Skeletal muscle tissue (tissue), 4 donors: ENCODE measurements around the gene PDSS1. TPM values are rescaled to one million over a fixed set of nuclear protein-coding genes. Genes with fewer than 3 reads are reported as not detected.

Experiments used
- H3K27ac ChIP-seq: one replicate; pipeline ENCODE4 v1.7.0; 2013; ENCODE audit warnings: mild to moderate bottlenecking, low read depth, low read length, inconsistent platforms
- H3K27me3 ChIP-seq, 3 donors: one replicate each; pipeline ENCODE4 v1.7.0; 2013; ENCODE audit warnings: low read length in 3 of 3; ENCODE audit not compliant: control insufficient read depth in 3 of 3, insufficient read depth in 3 of 3
- H3K36me3 ChIP-seq, 3 donors: one replicate each; pipeline ENCODE4 v1.7.0; 2013; ENCODE audit warnings: low read length in 3 of 3; ENCODE audit not compliant: control insufficient read depth in 3 of 3, insufficient read depth in 3 of 3
- H3K4me1 ChIP-seq, 3 donors: one replicate each; pipeline ENCODE4 v1.7.0; 2013; ENCODE audit warnings: low read length in 3 of 3, mild to moderate bottlenecking in 3 of 3; ENCODE audit not compliant: control insufficient read depth in 3 of 3, insufficient read depth in 3 of 3
- H3K4me3 ChIP-seq, 3 donors: one replicate each; pipeline ENCODE4 v1.7.0; 2013; ENCODE audit warnings: low read length in 3 of 3
- H3K9ac ChIP-seq, 3 donors: one replicate each; pipeline ENCODE4 v1.7.0; 2013; ENCODE audit warnings: low read length in 3 of 3, mild to moderate bottlenecking in 3 of 3, moderate library complexity in 2 of 3, low read depth in 1 of 3
- H3K9me3 ChIP-seq, 3 donors: one replicate each; pipeline ENCODE4 v1.7.0; 2013; ENCODE audit warnings: low read length in 3 of 3; ENCODE audit not compliant: control insufficient read depth in 3 of 3
- total RNA-seq: library from RNA; depleted of rRNA; stranded (reverse); fragments of >200 nt; gene quantifications from one replicate; pipeline ENCODE4 v1.2.3, GENCODE V29; 2014
- donor health status: Osteomylitis.

PDSS1 gene
- total RNA-seq, 1 donor from 2014 or later: 7.3 TPM

GRCh38 chr10:26717476-26717875, 20.0 kb downstream of the PDSS1 start:
- H3K27ac ChIP-seq: no peak overlapping the region
- no peaks in the 10 kb centered on the region for H3K4me1 ChIP-seq
- peaks cover 0 to 28% (median 9%) of the 10 kb centered on the region in 3 donors for H3K36me3 ChIP-seq
- H3K4me3 ChIP-seq: no peak overlapping the region
- no peak overlapping the region for H3K9ac ChIP-seq
- no peaks in the 10 kb centered on the region for H3K27me3 ChIP-seq
- no peaks in the 10 kb centered on the region for H3K9me3 ChIP-seq

- H3K4me3 ChIP-seq: no peak overlapping the region
- H3K27ac ChIP-seq: no peak overlapping the region
- no peak overlapping the region for H3K9ac ChIP-seq
- no peaks in the 10 kb centered on the region for H3K4me1 ChIP-seq
- H3K27me3 ChIP-seq: no peaks in the 10 kb centered on the region
- peaks cover 4 to 29% (median 5%) of the 10 kb centered on the region in 3 donors for H3K36me3 ChIP-seq
- H3K9me3 ChIP-seq: no peaks in the 10 kb centered on the region
These were observed 24.1 kb downstream of the PDSS1 start for GRCh38 chr10:26721561-26721960.

DNA sequence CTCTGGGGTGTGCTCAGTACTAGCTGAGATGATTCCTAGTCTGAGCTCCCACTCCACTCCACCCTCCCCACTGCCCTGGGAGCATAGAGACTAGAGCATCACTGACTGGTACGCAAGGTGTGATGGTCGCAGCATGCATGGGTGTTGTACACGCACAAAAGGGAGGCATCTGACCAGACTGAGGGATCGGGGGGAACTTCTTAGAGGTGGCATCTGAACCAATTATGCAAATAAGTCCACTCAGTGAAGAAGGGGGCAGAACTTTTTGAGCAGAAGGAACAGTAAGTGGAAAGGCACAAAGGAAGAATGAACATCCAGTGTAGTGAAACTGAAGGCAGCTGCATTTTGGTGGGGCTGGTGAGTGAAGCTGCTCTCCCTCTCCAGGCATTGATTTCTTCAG, 25.5 kb downstream of the PDSS1 start:
- Histone ChIP-seq H3K36me3 (peaks cover 4 to 29% (median 5%) of the 10 kb centered on the region in 3 donors), H3K27me3 (no peaks in the 10 kb centered on the region)

GRCh38 chr10:26725837-26726727, 28.6 kb downstream of the PDSS1 start:
- no peak overlapping the region for H3K9ac ChIP-seq
- H3K27me3 ChIP-seq: no peaks in the 10 kb centered on the region
- H3K9me3 ChIP-seq: no peaks in the 10 kb centered on the region
- H3K4me1 ChIP-seq: no peaks in the 10 kb centered on the region
- peaks cover 5 to 33% (median 7%) of the 10 kb centered on the region in 3 donors for H3K36me3 ChIP-seq
- H3K4me3 ChIP-seq: no peak overlapping the region
- no peak overlapping the region for H3K27ac ChIP-seq

More for the DNA sequence above, 25.5 kb downstream of the PDSS1 start:
- Histone ChIP-seq H3K4me1 (no peaks in the 10 kb centered on the region), H3K27ac (no peak overlapping the region), H3K9ac (no peak overlapping the region), H3K4me3 (no peak overlapping the region), H3K9me3 (no peaks in the 10 kb centered on the region)

DNA sequence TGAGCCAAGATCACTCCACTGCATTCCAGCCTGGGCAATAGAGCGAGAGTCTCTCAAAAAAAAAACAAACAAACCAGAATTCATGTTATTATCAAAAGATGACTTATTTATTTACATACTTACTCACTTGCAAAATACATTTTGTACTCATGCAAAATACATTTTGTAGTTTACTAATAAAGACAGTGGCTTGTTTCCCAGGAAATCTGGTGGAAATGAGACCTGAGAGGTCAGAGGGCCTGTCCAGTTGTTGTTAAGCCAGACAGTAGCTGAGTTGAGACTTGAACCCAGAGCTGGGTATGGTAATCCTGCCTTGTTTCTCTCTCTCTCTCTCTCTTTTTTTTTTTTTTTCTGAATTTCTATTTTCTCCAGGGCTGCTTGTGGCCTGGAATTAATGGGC, 29.5 kb downstream of the PDSS1 start:
- Histone ChIP-seq H3K4me1 (no peaks in the 10 kb centered on the region), H3K9me3 (no peaks in the 10 kb centered on the region), H3K36me3 (peaks cover 5 to 29% (median 10%) of the 10 kb centered on the region in 3 donors), H3K9ac (no peak overlapping the region), H3K27me3 (no peaks in the 10 kb centered on the region), H3K4me3 (no peak overlapping the region), H3K27ac (no peak overlapping the region)

GRCh38 chr10:26728957-26729356, 31.5 kb downstream of the PDSS1 start:
- Histone ChIP-seq H3K9ac (no peak overlapping the region), H3K9me3 (no peaks in the 10 kb centered on the region), H3K27me3 (no peaks in the 10 kb centered on the region), H3K4me3 (no peak overlapping the region), H3K4me1 (no peaks in the 10 kb centered on the region), H3K36me3 (peaks cover 9 to 25% (median 16%) of the 10 kb centered on the region in 3 donors), H3K27ac (no peak overlapping the region)

- peaks cover 9 to 29% (median 19%) of the 10 kb centered on the region in 3 donors for H3K36me3 ChIP-seq
- no peaks in the 10 kb centered on the region for H3K4me1 ChIP-seq
- no peaks in the 10 kb centered on the region for H3K9me3 ChIP-seq
- H3K27me3 ChIP-seq: no peaks in the 10 kb centered on the region
- H3K9ac ChIP-seq: no peak overlapping the region
- H3K27ac ChIP-seq: no peak overlapping the region
- H3K4me3 ChIP-seq: no peak overlapping the region
These were observed 31.9 kb downstream of the PDSS1 start for GRCh38 chr10:26729395-26729794.

DNA sequence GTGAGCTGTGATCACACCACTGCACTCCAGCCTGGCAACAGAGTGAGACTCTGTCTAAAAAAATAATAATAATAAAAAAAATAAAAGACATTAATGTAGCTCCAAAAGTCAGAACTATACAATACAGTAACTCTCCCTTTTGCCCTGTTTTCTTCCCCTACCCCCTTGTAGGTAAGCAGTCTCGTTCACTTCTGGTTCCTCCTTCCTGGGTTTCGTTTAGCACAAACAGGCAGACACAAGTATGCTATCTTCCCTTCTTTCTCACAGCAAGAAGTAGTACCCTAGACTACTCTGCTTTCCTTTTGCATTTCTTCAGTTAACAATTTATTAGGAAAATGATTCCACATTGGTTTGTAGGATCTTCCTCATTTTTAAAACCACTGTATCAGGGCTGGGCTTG, 33.1 kb downstream of the PDSS1 start:
- Histone ChIP-seq H3K27me3 (no peaks in the 10 kb centered on the region), H3K27ac (no peak overlapping the region), H3K9ac (no peak overlapping the region), H3K36me3 (peaks cover 11 to 29% (median 18%) of the 10 kb centered on the region in 3 donors), H3K9me3 (no peaks in the 10 kb centered on the region), H3K4me1 (no peaks in the 10 kb centered on the region), H3K4me3 (no peak overlapping the region)

- H3K27me3 ChIP-seq: no peaks in the 10 kb centered on the region
- no peak overlapping the region for H3K27ac ChIP-seq
- no peak overlapping the region for H3K9ac ChIP-seq
- H3K4me3 ChIP-seq: no peak overlapping the region
- no peaks in the 10 kb centered on the region for H3K9me3 ChIP-seq
- no peaks in the 10 kb centered on the region for H3K4me1 ChIP-seq
- H3K36me3 ChIP-seq: peaks cover 21 to 37% (median 29%) of the 10 kb centered on the region in 3 donors
These were observed 36.5 kb downstream of the PDSS1 start for GRCh38 chr10:26733750-26734568.

- no peak overlapping the region for H3K4me3 ChIP-seq
- H3K4me1 ChIP-seq: no peaks in the 10 kb centered on the region
- no peaks in the 10 kb centered on the region for H3K27me3 ChIP-seq
- no peak overlapping the region for H3K9ac ChIP-seq
- H3K27ac ChIP-seq: no peak overlapping the region
- no peaks in the 10 kb centered on the region for H3K9me3 ChIP-seq
- peaks cover 21 to 30% (median 30%) of the 10 kb centered on the region in 3 donors for H3K36me3 ChIP-seq
These were observed 37.9 kb downstream of the PDSS1 start for GRCh38 chr10:26735435-26735834.
